ENCODE measurements around the gene MRM2.
"Not testable (repeated sequence)": the region's sequence is repeated elsewhere in the genome, so short reads cannot be mapped to it uniquely, and the experiment has no call there.

Gene MRM2

DNA sequence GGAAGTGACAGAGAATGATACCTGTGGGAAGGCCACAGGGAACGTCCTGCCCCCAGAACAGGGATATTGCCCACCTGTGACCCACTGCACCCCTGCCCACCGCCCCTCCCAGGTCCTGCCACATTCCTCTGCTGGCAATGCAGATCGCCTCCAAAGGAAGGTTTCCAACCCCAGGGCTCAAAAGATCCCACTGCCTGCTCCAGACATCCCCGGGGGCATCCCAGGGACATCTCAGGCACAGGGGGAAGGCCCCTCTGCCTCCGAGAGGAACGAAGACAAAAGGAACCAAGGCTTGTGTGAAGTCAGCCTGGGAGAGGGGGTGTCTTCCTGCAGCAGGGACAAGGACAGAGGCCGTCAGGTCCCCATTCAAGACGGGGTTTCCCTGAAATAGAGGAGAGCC lies 28.5 kb upstream of the MRM2 start:
- no peak for DNase-seq (ENCODE audit: extremely low spot score)

DNA sequence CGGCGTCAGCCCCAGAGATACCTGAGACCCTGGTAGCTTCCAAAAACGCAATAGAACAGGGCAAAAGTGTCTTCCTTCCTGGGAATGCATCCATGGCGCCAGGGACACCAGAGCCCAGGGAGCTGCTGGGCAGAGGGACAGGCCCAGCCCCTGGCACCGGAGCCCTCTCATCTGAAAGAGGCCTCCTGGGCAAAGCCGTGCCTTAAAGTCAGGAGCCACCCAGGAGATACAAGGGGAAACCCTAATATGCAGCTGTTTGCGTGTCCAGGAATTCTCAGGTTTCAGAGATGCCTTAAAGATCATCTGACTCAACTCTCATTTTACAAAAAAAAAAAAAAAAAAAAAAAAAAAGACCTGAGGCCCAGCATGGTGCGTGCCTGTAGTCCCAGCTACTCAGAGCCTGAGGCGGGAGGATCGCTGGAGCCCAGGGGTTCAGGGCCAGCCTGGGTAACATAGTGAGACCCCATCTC lies 28.0 kb upstream of the MRM2 start:
- TF ChIP-seq, protein P1, sequence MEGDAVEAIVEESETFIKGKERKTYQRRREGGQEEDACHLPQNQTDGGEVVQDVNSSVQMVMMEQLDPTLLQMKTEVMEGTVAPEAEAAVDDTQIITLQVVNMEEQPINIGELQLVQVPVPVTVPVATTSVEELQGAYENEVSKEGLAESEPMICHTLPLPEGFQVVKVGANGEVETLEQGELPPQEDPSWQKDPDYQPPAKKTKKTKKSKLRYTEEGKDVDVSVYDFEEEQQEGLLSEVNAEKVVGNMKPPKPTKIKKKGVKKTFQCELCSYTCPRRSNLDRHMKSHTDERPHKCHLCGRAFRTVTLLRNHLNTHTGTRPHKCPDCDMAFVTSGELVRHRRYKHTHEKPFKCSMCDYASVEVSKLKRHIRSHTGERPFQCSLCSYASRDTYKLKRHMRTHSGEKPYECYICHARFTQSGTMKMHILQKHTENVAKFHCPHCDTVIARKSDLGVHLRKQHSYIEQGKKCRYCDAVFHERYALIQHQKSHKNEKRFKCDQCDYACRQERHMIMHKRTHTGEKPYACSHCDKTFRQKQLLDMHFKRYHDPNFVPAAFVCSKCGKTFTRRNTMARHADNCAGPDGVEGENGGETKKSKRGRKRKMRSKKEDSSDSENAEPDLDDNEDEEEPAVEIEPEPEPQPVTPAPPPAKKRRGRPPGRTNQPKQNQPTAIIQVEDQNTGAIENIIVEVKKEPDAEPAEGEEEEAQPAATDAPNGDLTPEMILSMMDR (IDR thresholded peaks at IDR 0.05; ENCODE audit: control extremely low read depth, extremely low read depth, low read depth, missing control alignments): no peak
- CTCF ChIA-PET: interaction anchor here (1.3 to 1.4 kb wide), 2 partner anchors 9 to 21 kb away, joined by 3 to 5 read pairs; no protein-coding TSS in a partner anchor
- POLR2A ChIA-PET: interaction anchor here (0.6 kb wide), 1 partner anchor 50 kb away, joined by 7 read pairs; no protein-coding TSS in a partner anchor

More for the DNA sequence above, 28.5 kb upstream of the MRM2 start:
- ChIA-PET CTCF (interaction anchor here (1.4 kb wide), 1 partner anchor 22 kb away, joined by 3 read pairs; no protein-coding TSS in a partner anchor), POLR2A (interaction anchor here (0.6 kb wide), 1 partner anchor 50 kb away, joined by 7 read pairs; no protein-coding TSS in a partner anchor)
- TF ChIP-seq, protein P1 (IDR thresholded peaks at IDR 0.05; ENCODE audit: control extremely low read depth, extremely low read depth, low read depth, missing control alignments): no peak

DNA sequence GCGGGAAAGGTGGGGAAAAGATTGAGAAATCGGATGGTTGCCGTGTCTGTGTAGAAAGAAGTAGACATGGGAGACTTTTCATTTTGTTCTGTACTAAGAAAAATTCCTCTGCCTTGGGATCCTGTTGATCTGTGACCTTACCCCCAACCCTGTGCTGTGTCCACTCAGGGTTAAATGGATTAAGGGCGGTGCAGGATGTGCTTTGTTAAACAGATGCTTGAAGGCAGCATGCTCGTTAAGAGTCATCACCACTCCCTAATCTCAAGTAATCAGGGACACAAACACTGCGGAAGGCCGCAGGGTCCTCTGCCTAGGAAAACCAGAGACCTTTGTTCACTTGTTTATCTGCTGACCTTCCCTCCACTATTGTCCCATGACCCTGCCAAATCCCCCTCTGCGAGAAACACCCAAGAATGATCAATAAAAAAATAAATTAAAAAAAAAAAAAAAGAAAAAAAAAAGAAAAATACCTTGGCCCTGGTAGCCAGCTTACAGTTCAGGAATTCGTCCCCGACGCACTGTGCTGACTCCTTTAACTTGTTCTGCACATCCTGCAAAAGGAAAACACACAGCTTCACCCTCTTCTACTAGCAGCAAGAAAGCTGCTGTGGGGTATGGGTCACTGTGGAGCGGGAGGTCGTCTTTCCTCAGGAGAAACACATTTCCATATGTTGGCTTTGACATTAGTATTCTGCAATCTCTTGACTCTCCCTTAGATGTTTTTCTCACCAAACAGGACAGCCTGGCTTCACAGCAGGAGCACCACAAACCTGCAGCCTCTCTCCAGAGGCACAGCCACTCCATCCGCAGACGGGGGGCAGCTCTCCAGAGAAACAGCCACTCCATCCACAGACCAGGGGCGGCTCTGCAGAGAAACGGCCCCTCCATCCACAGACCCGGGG lies 27.3 kb upstream of the MRM2 start:
- CTCF ChIA-PET: interaction anchor here (1.3 to 1.4 kb wide), 2 partner anchors 8 to 21 kb away, joined by 3 to 5 read pairs; no protein-coding TSS in a partner anchor
- POLR2A ChIA-PET; DNase-seq (ENCODE audit: extremely low spot score): not testable (repeated sequence)

More for the DNA sequence above, 28.0 kb upstream of the MRM2 start:
- no peak for DNase-seq (ENCODE audit: extremely low spot score)

DNA sequence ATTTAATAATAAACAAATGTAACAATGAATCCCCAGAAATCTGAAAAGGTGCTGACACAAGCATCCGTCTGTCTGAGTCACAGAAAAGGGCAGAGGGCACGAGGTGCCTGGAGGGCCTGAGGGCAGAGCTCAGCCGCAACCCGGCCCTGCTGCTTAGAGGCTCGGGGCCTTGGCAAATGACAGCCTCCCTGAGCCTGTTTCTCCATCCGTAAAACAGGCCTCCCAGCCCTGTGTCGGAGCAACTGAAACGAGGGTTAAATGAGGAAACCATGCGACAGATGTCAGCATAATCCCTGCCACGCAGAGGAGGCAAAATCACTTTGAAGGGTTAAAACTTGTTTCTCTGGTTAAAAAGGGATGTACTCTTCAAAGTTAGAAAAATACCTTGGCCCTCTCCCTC lies 24.9 kb upstream of the MRM2 start:
- POLR2A ChIA-PET: interaction anchor here (0.6 kb wide), 1 partner anchor 18 kb away, joined by 5 read pairs; no protein-coding TSS in a partner anchor
- DNase-seq (ENCODE audit: extremely low spot score): no peak
- CTCF ChIA-PET: no interaction called here
- TF ChIP-seq, protein P1 (IDR thresholded peaks at IDR 0.05; ENCODE audit: control extremely low read depth, extremely low read depth, low read depth, missing control alignments): no peak

DNA sequence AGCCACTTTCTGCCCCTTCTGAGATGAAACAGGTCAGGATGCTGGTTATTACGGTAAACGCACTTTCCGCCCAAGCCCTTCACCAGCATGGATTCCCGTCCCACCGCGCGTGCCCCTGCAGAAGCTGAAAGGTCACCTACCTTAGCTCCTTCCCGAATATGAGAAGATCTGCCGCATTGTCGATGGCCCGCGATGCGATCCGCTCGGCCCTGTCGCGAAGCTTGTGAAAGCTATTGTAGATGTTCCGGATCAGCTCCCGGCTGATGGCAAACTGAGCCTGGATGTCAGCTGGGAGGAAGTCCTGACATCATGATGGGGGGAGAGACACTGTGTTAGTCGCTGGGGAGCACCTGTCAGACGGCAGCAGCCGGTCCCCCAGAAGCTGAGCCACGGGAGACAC lies 22.2 kb upstream of the MRM2 start:
- POLR2A ChIA-PET: no interaction called here
- CTCF ChIA-PET: interaction anchor here (2.1 kb wide), 1 partner anchor 11 kb away, joined by 6 read pairs; no protein-coding TSS in a partner anchor
- no peak for DNase-seq (ENCODE audit: extremely low spot score)
- TF ChIP-seq, protein P1 (IDR thresholded peaks at IDR 0.05; ENCODE audit: control extremely low read depth, extremely low read depth, low read depth, missing control alignments): no peak

DNA sequence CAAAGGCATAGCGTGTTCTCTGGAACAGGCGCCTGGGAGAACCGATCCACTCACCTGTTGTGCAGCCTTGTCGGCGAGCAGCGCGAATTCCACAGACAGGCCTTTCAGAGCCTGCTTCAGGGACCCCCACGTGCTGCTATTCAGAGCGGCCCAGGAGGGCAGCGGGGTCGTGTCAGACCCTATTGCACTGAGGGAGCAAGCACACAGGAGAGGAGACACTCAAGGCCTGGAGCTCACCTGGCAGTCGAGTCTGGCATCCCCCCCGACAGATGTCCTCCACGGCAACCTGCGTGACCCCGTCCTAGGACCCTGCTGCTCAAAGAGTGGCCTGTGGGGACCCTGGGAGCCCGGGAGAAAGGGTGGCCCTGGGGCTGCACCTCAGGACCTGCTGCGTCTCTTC lies 21.2 kb upstream of the MRM2 start:
- no peak for DNase-seq (ENCODE audit: extremely low spot score)
- TF ChIP-seq, protein P1 (IDR thresholded peaks at IDR 0.05; ENCODE audit: control extremely low read depth, extremely low read depth, low read depth, missing control alignments): no peak
- ChIA-PET CTCF (interaction anchor here (4.7 kb wide), 1 partner anchor 14 kb away, joined by 34 read pairs; no protein-coding TSS in a partner anchor), POLR2A (no interaction called here)

Data from GM10248 (cell line).